ENCODE results near the gene RASL10B.

Gene RASL10B

GRCh38 chr17:35791681-35792350, 60.4 kb downstream of the RASL10B start:
- Histone ChIP-seq H3K27ac (ENCODE audit: low read length) (no peak overlapping the region), H3K36me3 (replicated peaks; ENCODE audit: low read depth, low read length) (no peaks in the 10 kb centered on the region), H3K4me3 (ENCODE audit: low read length) (no peak overlapping the region), H2AFZ (ENCODE audit: low read depth, low read length) (no peak overlapping the region), H3K27me3 (ENCODE audit: low read depth, low read length) (peaks cover 66% of the 10 kb centered on the region), H4K20me1 (ENCODE audit: insufficient read depth, low read length) (no peaks in the 10 kb centered on the region), H3K4me1 (ENCODE audit: low read length) (0 out of 2 replicates have a peak, but pooled peaks cover 3% of the 10 kb centered on the region), H3K9ac (ENCODE audit: low read length) (no peak overlapping the region), H3K79me2 (ENCODE audit: low read length) (no peaks in the 10 kb centered on the region), H3K4me2 (ENCODE audit: low read length) (no peak overlapping the region), H3K9me3 (ENCODE audit: insufficient read depth, low read length) (no peaks in the 10 kb centered on the region)
- no peak for TF ChIP-seq CTCF (IDR thresholded peaks at IDR 0.05; ENCODE audit: low read depth, low read length)
- no peak for TF ChIP-seq EZH2phosphoT487 (IDR thresholded peaks at IDR 0.05; ENCODE audit: low read depth)

Data from OCI-LY3 (cell line).